Femur (tissue), 1 donor: ENCODE results near the gene CLIC4.
"Not testable (repeated sequence)": the region's sequence is repeated elsewhere in the genome, so short reads cannot be mapped to it uniquely, and the experiment has no call there.

Source experiments
- DNase-seq: peaks from one replicate; pipeline ENCODE4 v3.0.0-alpha.2; 2017

CLIC4 gene

DNA sequence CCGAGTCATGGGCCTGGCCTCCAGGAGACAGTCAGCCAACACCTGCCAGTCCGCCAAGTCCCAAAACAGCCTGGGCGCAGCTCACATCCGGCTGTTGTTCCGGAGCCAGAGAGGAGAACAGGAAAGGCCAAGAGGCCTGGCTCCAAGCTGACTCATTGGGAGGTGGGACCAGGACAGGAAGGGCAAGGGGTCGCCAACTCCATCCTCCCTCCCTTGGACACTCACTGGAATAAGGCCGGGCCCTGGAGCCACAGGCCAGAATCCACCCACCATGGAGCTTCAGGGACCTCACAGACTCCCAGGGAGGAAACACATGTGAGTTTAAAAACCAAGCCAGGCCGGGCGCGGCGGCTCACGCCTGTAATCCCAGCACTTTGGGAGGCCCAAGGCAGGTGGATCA is 25.1 kb upstream of the CLIC4 start:
- DNase-seq: peak; percentile 78

DNA sequence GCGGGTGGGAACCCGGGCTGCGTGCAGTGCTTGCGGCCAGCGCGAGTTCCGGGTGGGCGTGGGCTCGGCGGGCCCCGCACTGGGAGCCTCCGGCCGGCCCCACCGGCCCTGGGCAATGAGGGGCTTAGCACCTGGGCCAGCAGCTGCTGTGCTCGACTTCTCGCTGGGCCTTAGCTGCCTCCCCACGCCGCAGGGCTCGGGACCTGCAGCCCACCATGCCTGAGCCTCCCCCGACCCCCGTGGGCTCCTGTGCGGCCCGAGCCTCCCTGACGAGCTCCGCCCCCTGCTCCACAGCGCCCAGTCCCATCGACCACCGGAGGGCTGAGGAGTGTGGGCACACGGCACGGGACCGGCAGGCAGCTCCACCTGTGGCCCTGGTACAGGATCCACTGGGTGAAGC is 23.7 kb upstream of the CLIC4 start:
- no peak for DNase-seq

DNA sequence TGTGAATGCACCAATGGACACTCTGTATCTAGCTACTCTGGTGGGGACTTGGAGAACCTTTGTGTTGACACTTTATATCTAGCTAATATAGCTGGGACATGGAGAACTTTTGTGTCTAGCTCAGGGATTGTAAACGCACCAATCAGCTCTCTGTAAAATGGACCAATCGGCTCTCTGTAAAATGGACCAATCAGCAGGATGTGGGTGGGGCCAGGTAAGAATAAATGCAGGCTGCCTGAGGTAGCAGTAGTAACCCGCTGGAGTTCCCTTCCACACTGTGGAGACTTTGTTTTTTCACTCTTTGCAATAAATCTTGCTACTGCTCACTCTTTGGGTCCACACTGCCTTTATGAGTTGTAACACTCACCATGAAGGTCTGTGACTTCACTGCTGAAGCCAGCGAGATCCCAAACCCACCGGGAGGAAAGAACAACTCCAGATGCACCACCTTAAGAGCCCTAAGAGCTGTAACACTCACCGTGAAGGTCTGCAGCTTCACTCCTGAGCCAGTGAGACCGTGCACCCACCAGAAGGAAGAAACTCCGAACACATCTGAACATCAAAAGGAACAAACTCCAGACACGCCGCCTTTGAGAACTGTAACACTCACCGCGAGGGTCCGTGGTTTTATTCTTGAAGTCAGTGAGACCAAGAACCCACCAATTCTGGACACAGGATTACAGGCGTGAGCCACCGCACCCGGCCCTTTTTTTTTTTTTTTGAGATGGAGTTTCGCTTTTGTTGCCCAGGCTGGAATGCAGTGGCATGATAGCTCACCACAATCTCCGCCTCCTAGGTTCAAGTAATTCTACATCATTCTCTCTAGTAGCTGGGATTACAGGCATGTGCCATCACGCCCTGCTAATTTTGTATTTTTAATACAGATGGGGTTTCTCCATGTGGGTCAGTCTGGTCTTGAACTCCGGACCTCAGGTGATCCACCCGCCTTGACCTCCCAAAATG is 22.9 kb upstream of the CLIC4 start:
- DNase-seq: not testable (repeated sequence)

DNA sequence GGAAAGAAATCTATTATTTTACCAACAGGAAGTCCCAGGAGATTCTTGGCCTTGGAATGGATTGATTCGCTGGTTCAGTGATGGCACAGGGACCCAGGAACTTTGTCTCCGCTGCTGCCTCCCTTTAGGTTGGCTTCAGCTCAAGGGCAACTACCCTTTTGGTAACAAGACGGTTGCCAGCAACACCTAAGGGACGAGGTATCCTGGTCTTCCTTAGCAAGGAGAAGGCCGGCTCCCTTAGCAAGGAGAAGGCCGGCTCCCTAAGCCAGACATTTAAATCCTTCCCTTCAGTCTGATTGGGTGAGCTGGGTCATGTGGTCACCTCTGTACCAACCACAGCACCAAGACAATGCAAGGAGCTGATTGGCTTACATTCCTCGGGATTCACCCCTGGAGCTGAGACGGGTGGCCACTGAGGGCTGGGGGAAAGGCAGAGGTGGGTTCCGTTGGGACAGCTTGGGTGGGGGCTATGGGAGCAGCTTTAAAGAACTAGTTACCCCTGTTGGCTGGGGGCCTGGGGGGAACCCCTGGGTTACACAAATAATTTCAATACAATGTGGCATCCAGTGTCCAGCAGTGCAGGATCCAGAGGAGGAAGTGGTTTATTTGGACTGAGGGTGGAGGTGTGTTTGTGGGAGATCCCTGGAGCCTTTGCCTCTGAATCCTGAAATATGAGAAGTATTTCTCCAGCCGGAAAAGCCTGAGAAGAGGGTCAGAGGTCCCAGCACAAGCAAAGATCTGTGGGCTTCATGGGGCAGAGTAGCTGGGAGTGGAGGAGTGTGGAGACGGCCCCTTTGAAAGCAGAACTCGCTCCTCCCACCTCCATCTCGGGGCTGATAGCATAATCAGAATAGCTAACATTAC is 20.7 kb upstream of the CLIC4 start:
- DNase-seq: no peak

DNA sequence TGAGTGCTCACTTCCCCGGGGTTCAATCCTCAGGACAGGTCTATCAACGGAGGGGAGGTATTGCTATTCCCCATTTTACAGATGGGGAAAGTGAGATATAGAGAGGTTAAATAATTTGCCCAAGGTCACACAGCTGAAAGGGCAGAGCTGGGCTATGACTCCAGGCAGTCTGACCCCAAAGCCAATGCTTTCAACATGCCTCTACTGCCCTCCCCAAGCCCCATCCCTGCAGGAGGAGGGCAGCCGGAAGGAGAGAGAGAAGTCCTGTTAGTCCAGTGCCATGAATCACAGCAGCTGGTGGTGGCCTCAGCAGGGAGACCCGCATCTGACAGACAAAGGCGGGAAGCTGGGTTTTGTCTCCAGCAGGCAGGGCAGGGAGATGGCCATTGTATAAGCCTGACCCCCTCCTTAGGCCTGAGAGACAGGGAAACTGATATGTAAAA is 20.0 kb upstream of the CLIC4 start:
- no peak for DNase-seq

DNA sequence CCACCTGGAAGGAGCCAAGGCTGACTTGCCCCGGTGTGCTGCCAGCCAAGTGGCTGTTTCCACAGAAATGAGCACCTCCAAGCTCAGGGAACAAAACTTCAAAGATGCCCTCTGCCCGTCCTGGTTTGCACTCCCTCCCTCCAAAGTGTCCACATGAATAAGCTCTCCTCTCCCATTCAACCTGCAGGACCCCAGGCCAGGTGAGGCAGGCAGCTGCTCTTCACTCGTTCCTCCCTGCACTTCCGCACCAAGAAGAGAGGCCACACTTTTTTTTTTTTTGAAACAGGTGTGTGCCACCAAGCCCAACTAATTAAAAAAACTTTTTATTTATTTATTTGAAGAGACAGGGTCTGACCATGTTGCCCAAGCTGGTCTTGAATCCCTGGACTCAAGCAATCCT is 18.5 kb upstream of the CLIC4 start:
- no peak for DNase-seq

DNA sequence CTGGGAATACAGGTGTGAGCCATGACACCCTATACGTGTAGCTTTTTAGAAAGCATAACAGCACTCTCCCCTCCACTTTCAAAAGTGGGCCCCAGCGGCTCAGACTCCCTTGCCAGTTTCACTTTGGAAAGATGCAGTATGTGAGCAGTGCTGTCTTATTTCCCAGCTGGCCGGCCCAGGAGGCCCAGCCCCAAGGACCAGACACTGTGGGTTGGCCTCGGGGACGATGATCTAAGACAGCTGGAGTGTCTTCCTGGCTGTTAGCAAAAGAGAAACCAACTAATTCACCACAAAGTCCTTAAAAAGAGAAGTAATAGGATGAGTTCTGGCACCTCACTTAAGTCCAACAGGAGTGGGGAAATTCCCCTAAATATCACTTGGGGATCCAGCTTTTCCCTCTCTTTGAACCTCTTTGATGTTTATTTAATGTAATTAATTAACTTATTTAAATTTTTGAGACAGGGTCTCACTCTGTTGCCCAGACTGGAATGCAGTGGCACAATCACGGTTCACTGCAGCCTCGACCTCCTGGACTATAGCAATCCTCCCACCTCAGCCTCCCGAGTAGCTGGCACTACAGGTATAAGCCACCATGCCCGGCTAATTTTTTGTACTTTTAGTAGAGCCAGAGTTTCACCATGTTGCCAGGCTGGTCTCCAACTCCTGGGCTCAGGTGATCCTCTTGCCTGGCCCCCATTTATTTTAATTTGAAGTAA is 17.6 kb upstream of the CLIC4 start:
- DNase-seq: peak; percentile 75

DNA sequence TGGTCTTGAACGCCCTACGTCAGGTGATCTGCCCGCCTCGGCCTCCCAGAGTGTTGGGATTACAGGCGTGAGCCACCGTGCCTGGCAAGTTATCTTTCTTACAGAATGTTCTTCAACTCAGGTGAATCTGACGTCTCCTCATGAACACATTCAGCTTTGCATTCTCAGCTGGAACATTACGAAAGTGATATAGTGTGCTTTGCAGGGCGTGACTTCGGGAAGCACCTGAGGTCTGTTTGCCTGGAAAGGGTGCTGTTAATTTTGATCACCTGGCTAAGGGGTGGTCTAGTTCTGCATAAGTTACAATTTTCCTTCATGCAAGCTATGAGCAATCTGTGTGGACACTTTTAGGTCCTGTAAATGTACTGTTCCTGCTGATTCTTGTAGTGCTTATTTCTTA is 16.3 kb upstream of the CLIC4 start:
- no peak for DNase-seq

DNA sequence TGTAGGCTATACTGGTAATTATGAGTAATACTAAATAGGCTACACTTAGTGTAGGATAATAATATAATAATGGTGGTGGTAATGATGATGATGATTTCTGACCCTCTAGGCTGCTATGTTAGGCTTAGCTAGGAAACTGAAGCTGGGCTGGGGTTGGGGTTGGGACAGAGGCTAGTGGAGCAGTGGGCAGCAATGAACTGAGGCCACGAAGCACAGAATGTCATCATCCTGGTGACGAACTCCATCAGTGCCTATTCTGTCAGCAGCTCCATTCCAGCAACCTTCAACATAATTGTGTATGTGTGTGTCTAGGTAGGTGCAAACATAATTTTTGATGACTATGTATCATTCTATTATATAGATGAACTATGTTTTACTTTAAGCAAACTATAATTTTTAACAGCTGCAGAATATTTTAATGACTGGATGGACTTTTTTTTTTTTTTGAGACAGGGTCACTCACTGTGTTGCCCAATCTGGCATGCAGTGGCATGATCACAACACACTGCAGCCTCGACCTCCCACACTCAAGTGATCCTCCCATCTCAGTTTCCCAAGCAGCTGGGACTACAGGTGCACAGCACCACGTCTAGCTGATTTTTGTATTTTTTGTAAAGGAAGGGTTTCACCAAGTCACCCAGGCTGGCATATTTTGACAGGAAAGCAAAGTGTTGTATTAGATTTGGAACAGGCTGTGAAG is 12.9 kb upstream of the CLIC4 start:
- DNase-seq: no peak

DNA sequence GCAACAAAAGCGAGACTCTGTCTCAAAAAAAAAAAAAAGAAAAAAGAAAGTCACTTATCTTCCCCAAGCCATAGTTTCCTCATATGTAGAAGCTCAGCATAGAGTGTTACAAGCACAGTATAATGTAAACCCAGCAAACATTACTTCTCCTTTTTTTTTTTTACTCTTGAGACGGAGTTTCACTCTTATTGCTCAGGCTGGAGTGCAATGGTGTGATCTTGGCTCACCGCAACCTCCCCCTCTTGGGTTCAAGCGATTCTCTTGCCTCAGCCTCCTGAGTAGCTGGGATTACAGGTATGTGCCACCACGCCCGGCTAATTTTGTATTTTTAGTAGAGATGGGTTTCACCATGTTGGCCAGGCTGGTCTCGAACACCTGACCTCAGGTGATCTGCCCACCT is 11.9 kb upstream of the CLIC4 start:
- DNase-seq: not testable (repeated sequence)

DNA sequence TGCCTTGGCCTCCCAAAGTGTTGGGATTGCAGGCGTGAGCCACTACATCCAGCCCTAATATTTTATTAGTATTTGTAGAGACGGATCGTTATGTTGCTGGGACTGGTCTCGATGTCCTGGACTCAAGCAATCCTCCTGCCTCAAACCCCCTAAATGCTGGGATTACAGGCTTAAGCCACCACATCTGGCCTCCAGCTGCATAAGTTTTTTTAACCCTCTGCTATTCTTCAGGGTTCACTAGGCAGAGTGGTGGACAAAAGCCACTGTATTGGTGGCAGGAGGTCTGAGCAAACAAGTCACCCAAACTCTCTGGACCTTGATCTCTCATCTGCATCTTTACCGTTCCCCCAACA is 10.1 kb upstream of the CLIC4 start:
- no peak for DNase-seq

DNA sequence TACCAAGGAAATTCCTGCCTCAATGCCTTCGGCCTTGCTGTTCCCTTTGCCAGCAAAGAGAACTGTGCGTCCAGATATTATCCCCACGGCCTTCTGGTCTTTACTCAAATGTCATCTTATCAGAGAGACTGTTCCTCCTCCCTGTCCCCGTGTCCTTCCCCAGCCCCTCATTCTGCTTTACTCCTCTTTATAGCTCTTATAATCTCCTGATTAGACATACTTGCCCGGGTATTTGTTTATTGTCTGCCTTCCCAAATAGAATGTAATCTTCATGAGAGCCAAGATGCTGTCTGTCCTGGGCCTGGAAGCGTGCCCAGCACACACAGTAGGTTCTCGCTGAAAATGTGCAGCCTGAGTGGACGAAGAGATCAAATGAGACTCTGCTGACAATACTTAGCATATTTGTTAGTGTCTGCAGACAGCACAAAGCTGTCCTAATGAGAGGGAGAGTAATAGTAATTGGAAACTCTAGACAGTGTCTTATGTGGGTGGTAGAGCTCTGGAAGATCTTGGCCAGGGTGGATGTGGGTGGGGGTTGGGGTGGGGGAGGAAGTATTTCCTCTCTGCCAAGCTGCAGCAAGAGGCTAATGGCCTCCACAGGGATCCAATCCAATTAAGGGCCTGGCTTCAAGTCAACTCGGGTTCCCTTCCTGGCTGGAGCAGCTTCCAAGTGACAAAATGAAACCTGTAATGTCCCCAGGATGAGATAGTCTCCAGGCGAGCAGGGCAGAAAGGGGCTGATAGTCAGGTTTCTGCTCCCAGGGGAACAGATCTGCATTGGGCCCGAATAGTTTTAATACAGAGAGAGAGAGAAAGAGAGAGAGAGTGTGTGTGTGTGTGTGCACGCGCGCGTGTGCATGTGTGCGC is 9.5 kb upstream of the CLIC4 start:
- DNase-seq: peak; percentile 73

DNA sequence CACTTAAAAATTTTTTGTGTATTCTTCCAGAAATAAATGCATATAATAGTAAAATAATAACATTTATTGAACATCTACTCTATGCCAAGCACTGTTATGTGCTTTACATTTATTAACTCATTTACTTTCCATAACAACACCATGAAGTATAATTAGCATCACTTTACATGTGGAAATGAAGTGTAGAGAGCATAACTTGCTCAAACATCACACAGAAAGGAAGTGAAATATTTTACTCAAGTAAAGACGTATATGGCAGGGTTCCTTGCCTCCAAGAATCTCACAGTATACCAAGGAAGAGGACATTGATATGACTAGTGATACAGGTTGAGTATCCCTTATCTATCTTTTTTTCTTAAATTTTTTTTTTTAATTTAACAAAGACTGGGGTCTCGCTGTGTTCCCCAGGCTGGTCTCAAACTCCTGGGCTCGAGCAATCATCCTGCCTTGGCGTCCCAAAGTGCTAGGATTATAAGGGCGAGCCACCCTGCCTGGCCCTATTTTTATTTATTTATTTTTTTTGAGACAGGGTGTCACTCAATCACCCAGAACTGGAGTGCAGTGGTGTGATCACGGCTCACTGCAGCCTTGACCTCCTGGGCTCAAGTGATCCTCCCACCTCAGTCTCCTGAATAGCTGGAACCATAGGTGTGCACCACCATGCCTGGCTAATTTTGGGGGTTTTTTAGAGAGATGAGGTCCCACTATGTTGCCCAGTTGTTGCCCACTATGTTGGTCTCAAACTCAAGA is 7.7 kb upstream of the CLIC4 start:
- DNase-seq: no peak

DNA sequence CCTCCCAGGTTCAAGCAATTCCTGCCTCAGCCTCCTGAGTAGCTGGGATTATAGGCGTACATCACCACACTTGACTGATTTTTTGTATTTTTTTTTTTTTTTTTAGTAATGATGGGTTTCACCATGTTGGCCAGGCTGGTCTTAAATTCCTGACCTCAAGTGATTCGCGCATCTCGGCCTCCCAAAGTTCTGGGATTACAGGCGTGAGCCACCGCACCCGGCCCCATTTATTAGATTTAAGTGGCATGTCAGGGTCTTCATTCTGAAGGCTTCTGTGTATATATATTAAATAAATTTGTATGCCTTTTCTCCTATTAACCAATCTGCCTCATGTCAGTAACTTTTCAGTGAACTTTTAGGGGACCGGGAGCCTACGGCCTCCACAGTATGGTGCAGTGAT is 6.0 kb upstream of the CLIC4 start:
- DNase-seq: no peak

DNA sequence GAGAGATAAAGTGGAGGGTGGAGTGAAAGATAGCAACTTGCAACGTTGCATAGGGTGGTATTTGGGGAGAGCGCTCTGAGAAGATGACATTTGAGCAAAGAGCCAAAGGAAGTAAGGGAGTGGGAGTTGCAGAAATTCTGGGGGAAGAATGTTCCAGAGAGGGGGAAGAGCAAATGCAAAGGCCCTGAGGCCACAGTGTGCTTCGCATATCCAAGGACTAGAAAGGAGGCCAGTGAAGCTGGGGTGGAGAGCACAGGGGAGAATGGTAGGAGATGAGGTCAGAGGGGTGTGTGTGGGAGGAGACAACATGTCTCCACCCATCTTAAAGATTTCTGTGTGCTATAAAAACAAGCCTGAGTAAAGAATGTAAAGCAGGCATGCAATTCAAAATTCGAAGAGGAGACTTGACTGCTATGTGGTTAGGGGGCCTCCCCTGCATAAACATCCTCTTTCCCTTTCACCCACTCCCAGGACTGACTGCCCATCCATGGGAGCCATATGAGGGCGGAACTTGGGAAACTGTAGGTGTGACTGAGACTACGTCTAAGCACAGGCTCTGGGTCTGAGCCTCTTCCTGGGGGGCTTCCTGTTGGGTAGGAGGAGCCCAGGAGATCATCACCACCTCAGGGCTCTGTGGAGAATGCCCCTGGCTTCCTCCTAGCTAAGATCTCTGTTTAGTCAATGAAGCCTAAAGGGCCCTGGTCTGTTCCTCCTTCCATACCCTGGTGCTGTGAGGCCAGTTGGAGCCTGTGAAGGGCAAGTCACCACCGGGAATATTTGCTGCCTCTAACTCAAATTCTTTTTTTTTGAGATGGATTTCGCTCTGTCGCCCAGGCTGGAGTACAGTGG is 2.9 kb upstream of the CLIC4 start:
- no peak for DNase-seq

DNA sequence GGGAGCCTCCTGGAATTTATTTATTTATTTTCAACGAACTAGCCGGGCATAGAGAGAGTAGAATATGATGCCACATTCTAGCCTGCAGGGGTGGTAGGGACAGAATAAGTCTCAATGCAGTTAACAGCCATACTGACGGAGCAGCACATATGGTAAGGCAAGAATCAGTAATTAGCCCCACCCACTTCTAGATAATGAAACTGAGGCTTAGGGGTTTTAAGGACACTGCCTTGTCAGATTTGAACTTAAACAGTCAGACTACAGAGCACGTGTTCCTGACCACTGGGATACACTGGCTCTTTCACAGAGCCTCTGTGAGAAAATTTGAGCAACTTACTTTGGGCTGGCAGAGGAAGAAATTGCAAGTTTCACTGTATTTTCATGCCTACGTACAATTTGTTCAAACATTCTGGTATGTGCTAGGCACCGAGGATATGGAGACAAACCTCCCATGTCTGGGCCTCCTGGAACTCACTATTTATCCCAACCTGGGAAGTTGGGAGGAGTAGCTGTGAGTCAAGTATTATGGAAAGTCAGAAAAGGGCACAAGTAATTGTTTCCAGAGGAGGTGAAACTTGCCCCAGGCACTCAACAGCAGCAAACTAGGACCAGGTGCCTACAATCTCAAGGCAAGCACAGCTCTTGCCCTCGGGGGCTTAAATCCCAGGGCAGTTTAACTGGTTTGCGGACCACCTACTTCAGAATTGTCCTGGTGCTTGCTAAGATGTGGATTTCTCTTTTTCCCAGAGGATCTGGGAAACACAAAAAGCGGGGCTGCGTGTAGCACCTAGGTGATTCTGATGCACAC is 1.6 kb upstream of the CLIC4 start:
- DNase-seq: no peak

DNA sequence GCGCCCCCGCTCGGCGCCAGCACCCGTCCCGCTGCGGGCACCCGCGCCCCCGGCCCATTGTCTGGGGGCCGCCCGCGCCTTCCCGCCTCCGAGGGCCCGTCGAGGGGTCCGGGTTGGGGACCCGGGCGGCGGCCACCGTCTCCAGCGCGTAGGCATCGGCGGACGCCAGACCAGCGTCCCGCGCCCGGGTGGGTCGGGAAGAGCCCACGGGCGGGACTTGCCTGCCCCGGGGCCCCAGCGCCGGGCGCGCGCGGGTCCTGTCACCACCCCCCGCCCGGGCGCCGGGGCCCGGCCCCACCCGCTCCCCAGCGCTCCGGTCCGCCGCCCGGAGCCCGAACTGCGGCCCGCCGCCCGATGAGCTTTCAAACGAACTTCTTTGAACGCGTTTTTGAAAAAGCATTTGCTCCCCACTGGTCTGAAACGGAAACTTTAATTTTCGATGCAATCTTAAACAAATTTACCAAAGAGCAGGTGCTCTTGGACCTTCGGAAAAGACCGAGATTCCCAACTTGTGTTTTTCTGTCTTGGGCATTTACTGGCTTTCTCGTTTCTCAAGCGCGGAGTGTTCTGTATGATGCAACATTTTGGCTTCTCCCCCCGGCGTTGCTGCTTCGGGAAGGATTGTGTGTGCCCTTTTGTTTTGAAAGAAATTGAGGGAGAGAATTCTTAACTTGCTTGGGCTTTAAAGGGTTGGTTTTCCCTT is 615 bp downstream of the CLIC4 start:
- peak; percentile 66 for DNase-seq
